IMR-90 (cell line): ENCODE results near the gene DIAPH1. TPM values are rescaled to one million over a fixed set of nuclear protein-coding genes. Genes with fewer than 3 reads are reported as not detected.
A peak's percentile ranks its signal among the peaks of the same experiment; 100 is the strongest.

Experiments used
- ATAC-seq: fragments of 200-7000 bp; cut with Tn5 transposase; 2 replicates; pipeline ENCODE4 v1.9.1; 2020; ENCODE audit warnings: low read depth, mild to moderate bottlenecking, moderate library complexity
- BruUV-seq: library from RNA; stranded (reverse); fragments of 400-500 nt; replicated peaks from 2 replicates; lab custom pipeline; 2021; lab: Mats Ljungman, UMichigan
- CTCF ChIA-PET: fragments of 300-600 bp; formaldehyde crosslinking; extraction: SDS; loops from one replicate; lab custom pipeline; 2021; ENCODE audit warnings: antibody characterized with exemption; lab: Yijun Ruan, JAX
- POLR2A ChIA-PET: fragments of 300-600 bp; sonication (Branson Sonifier 250); formaldehyde crosslinking; loops from one replicate; lab custom pipeline; 2022; ENCODE audit warnings: antibody characterized with exemption; ENCODE audit not compliant: unreplicated experiment; lab: Charles Lee
- DNase-seq: peaks from one replicate; pipeline ENCODE4 v3.0.0; 2013
- H2AFZ ChIP-seq: replicated peaks from 2 replicates; pipeline ENCODE3; 2013; ENCODE audit warnings: low read length, mild to moderate bottlenecking; ENCODE audit not compliant: poor library complexity
- H2AK5ac ChIP-seq: 2 replicates; pipeline ENCODE4 v1.6.1; 2013; ENCODE audit warnings: low read depth, low read length, inconsistent platforms
- H2AK9ac ChIP-seq: replicated peaks from 2 replicates; pipeline ENCODE3; 2013; ENCODE audit warnings: mild to moderate bottlenecking, low read depth, low read length, moderate library complexity; ENCODE audit not compliant: poor library complexity
- H2BK120ac ChIP-seq: 2 replicates; pipeline ENCODE4 v1.6.1; 2013; ENCODE audit warnings: low read depth, low read length, inconsistent platforms
- H2BK15ac ChIP-seq: 3 replicates; pipeline ENCODE4 v1.6.1; 2013; ENCODE audit warnings: low read depth, low read length, inconsistent platforms
- H2BK20ac ChIP-seq: 2 replicates; pipeline ENCODE4 v1.6.1; 2013; ENCODE audit warnings: low read depth, mild to moderate bottlenecking, inconsistent platforms, low read length, moderate library complexity
- H2BK5ac ChIP-seq: 2 replicates; pipeline ENCODE4 v1.6.1; 2013; ENCODE audit warnings: mild to moderate bottlenecking, low read depth, low read length, inconsistent platforms; ENCODE audit not compliant: poor library complexity, severe bottlenecking
- H3K14ac ChIP-seq: replicated peaks from 2 replicates; pipeline ENCODE4 v1.6.1; 2013; ENCODE audit warnings: low read depth, low read length, inconsistent platforms
- H3K18ac ChIP-seq: 2 replicates; pipeline ENCODE4 v1.6.1; 2013; ENCODE audit warnings: low read depth, low read length, control low read depth
- H3K23ac ChIP-seq: 2 replicates; pipeline ENCODE4 v1.6.1; 2013; ENCODE audit warnings: low read depth, low read length, inconsistent platforms
- H3K27ac ChIP-seq: 2 replicates; pipeline ENCODE4 v1.5.1; 2013; ENCODE audit warnings: mild to moderate bottlenecking, control low read depth, low read length; ENCODE audit not compliant: insufficient read depth
- H3K27me3 ChIP-seq: 2 replicates; pipeline ENCODE4 v1.6.1; 2013; ENCODE audit warnings: low read length; ENCODE audit not compliant: control insufficient read depth, insufficient read depth
- H3K36me3 ChIP-seq: 2 replicates; pipeline ENCODE4 v1.6.1; 2013; ENCODE audit warnings: low read length, mixed read lengths; ENCODE audit not compliant: control insufficient read depth, insufficient read depth
- H3K4ac ChIP-seq: 2 replicates; pipeline ENCODE4 v1.6.1; 2013; ENCODE audit warnings: low read depth, low read length, inconsistent platforms
- H3K4me1 ChIP-seq: 2 replicates; pipeline ENCODE4 v1.6.1; 2013; ENCODE audit warnings: low read length, mixed read lengths; ENCODE audit not compliant: control insufficient read depth, insufficient read depth
- H3K4me2 ChIP-seq: 2 replicates; pipeline ENCODE4 v1.6.1; 2013; ENCODE audit warnings: low read depth, mild to moderate bottlenecking, control low read depth, low read length, moderate library complexity
- H3K4me3 ChIP-seq: 2 replicates; pipeline ENCODE4 v1.5.1; 2013; ENCODE audit warnings: low read depth, mild to moderate bottlenecking, control low read depth, low read length, moderate library complexity; ENCODE audit not compliant: insufficient read depth
- H3K56ac ChIP-seq: 2 replicates; pipeline ENCODE4 v1.6.1; 2013; ENCODE audit warnings: low read length, inconsistent platforms; ENCODE audit not compliant: insufficient read depth; ENCODE audit errors: extremely low read depth
- H3K79me1 ChIP-seq, 2 experiments: 2 replicates each; pipeline ENCODE4 v1.6.1; 2013; ENCODE audit warnings: low read length in 2 of 2, inconsistent platforms in 1 of 2, low read depth in 1 of 2
- H3K9ac ChIP-seq: 2 replicates; pipeline ENCODE4 v1.6.1; 2013; ENCODE audit warnings: low read depth, low read length, control low read depth
- H3K9me1 ChIP-seq: 2 replicates; pipeline ENCODE4 v1.6.1; 2013; ENCODE audit warnings: low read length, inconsistent platforms; ENCODE audit not compliant: insufficient read depth
- H3K9me3 ChIP-seq: 2 replicates; pipeline ENCODE4 v1.6.1; 2013; ENCODE audit warnings: low read length; ENCODE audit not compliant: control insufficient read depth, insufficient read depth
- H4K20me1 ChIP-seq: 2 replicates; pipeline ENCODE4 v1.6.1; 2013; ENCODE audit warnings: low read length, inconsistent platforms; ENCODE audit not compliant: insufficient read depth
- H4K5ac ChIP-seq: 2 replicates; pipeline ENCODE4 v1.6.1; 2013; ENCODE audit warnings: mild to moderate bottlenecking, low read depth, low read length, control low read depth
- H4K8ac ChIP-seq, 2 experiments: 2 replicates each; pipeline ENCODE4 v1.6.1; 2013; ENCODE audit warnings: low read depth in 2 of 2, low read length in 2 of 2, control low read depth in 1 of 2, inconsistent platforms in 1 of 2
- H4K91ac ChIP-seq: 2 replicates; pipeline ENCODE4 v1.6.1; 2013; ENCODE audit warnings: low read depth, low read length, inconsistent platforms; ENCODE audit not compliant: insufficient read depth
- BHLHE40 ChIP-seq: fragments of 150-350 bp; IDR thresholded peaks from 2 replicates; pipeline ENCODE4 v1.6.1; 2016; ENCODE audit warnings: mild to moderate bottlenecking, low read depth, low read length
- CHD1 ChIP-seq: IDR thresholded peaks from 2 replicates; pipeline ENCODE4 v1.6.1; 2012; ENCODE audit warnings: low read depth, low read length, improper control_type of control experiment
- FOS ChIP-seq: fragments of 150-350 bp; IDR thresholded peaks from 2 replicates; pipeline ENCODE4 v1.6.1; 2016; ENCODE audit warnings: low read depth, low read length
- MAZ ChIP-seq: IDR thresholded peaks from 2 replicates; pipeline ENCODE4 v1.6.1; 2012; ENCODE audit warnings: low read depth, mild to moderate bottlenecking, low read length, improper control_type of control experiment, moderate library complexity, borderline replicate concordance
- MXI1 ChIP-seq: IDR thresholded peaks from 2 replicates; pipeline ENCODE4 v1.6.1; 2012; ENCODE audit warnings: low read depth, mild to moderate bottlenecking, low read length, moderate library complexity, borderline replicate concordance
- RCOR1 ChIP-seq: IDR thresholded peaks from 2 replicates; pipeline ENCODE4 v1.6.1; 2012; ENCODE audit warnings: mild to moderate bottlenecking, low read length, improper control_type of control experiment; ENCODE audit not compliant: insufficient replicate concordance
- RFX5 ChIP-seq: IDR thresholded peaks from 2 replicates; pipeline ENCODE4 v1.8.0; 2012; ENCODE audit warnings: low read depth, mild to moderate bottlenecking, low read length, moderate library complexity
- WGBS, 2 experiments: methylation state at CpG; one replicate each; pipeline versions ENCODE4 v1.1.5 to v1.1.7; 2013; ENCODE audit warnings: missing lambda C conversion rate in 2 of 2; ENCODE audit not compliant: insufficient read length in 1 of 2; ENCODE audit errors: extremely low coverage in 2 of 2; 5-methylcytosine and 5-hydroxymethylcytosine counted together
- dilution Hi-C: fragments of 300-500 bp; cut with HindIII; formaldehyde crosslinking; loops from one replicate; pipeline ENCODE4 v1.14.3; 2018; ENCODE audit warnings: low sequenced_read_pairs; ENCODE audit not compliant: unreplicated experiment
- in situ Hi-C: fragments of 300-500 bp; cut with MboI; formaldehyde crosslinking; loops from 3 replicates; pipeline ENCODE4 v1.14.3; 2019; ENCODE audit warnings: low sequenced_read_pairs, inconsistent platforms, mixed read lengths
- intact Hi-C: fragments of 100-400 bp; cut with micrococcal nuclease; formaldehyde crosslinking; loops from 2 replicates; pipeline ENCODE4 v1.10.0; 2022
- polyA plus RNA-seq, 3 experiments: library from polyadenylated mRNA; depleted of rRNA; stranded (reverse); fragments of >200 nt; gene quantifications; 2 replicates each; pipeline ENCODE4 v1.2.3, GENCODE V29; 2012; ENCODE audit warnings: low replicate concordance in 1 of 3
- total RNA-seq: library from RNA; depleted of rRNA; stranded (reverse); fragments of >200 nt; gene quantifications from 2 replicates; pipeline ENCODE4 v1.2.3, GENCODE V29; 2012

The DIAPH1 gene
- total and polyA plus RNA-seq, 2 of the 4 experiments (the other 2 are of a cell fraction), result 12.0 to 37.4 TPM

DNA sequence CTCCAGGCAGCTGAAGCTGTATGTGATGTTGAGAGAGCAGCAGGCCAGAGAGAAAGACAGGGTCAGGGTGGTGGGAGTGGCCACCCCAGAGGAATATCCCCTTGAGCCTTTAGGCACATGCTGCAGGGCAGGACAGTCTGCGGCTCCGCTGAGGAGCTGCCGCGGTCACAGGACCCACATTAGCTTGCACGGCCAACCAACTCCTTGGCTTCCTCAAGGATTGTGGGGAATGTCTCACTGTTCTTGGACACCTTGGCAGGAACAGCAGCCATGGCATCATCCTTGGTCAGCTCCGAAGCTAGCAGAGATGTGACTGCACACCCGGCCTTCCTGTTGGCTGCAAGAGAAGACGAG is 102.2 kb downstream of the DIAPH1 start:
- no TSS peak for BruUV-seq
- Histone ChIP-seq H3K27ac (peak overlapping the region; percentile 30; the same call in 1 of the 2 replicates), H3K79me1 (peaks cover 8 to 56% of the 10 kb centered on the region in 2 experiments), H3K9me1 (peaks cover 42% of the 10 kb centered on the region), H3K56ac (no peak overlapping the region), H2BK15ac (no peak overlapping the region; the same call in 2 of the 3 replicates), H3K9me3 (no peaks in the 10 kb centered on the region), H3K4me2 (no peak overlapping the region), H3K36me3 (peaks cover 12% of the 10 kb centered on the region), H4K91ac (0 out of 2 replicates have a peak overlapping the region, but pooled peaks have one; percentile 5), H3K23ac (peak overlapping the region; percentile 36; the same call in 1 of the 2 replicates), H3K18ac (peak overlapping the region; percentile 24; the same call in 1 of the 2 replicates), H3K14ac (0 out of 2 replicates have a peak overlapping the region, but pooled peaks have one; percentile 11), H3K27me3 (no peaks in the 10 kb centered on the region), H2BK120ac (peak overlapping the region; percentile 67; the same call in 1 of the 2 replicates), H2BK5ac (peak overlapping the region; percentile 10), H4K20me1 (no peaks in the 10 kb centered on the region), H3K9ac (no peak overlapping the region; the same call in 1 of the 2 replicates), H2BK20ac (peak overlapping the region; percentile 13; the same call in 1 of the 2 replicates), H2AFZ (no peak overlapping the region), H2AK5ac (peak overlapping the region; percentile 77; the same call in 1 of the 2 replicates), H4K8ac (peak overlapping the region in 1 of 2 experiments; percentile 20; a peak in 1 of 4 replicates), H2AK9ac (peak overlapping the region; percentile 46), H4K5ac (no peak overlapping the region; the same call in 1 of the 2 replicates), H3K4me1 (peaks cover 60% of the 10 kb centered on the region), H3K4me3 (no peak overlapping the region), H3K4ac (peak overlapping the region; percentile 60; the same call in 1 of the 2 replicates)
- CTCF ChIA-PET, result interaction anchor here (1.6 to 1.8 kb wide), 2 partner anchors 41 to 47 kb away, joined by 4 to 6 read pairs; partner anchors contain the start of gene PCDHGC3
- DNase-seq (no peak), ATAC-seq (no peak)
- no CpG with 5 or more reads among the region's 8 CpGs for WGBS, 2 experiments
- in situ Hi-C loops, result no loop called here
- POLR2A ChIA-PET, result no interaction called here
- TF ChIP-seq BHLHE40 (no peak), RCOR1 (no peak), RFX5 (no peak), MXI1 (no peak), MAZ (no peak), FOS (no peak), CHD1 (no peak)
- dilution Hi-C loops, result no loop called here
- intact Hi-C loops, result no loop called here
